ENCODE measurements around the gene DYNLL2. TPM values are rescaled to one million over a fixed set of nuclear protein-coding genes. Genes with fewer than 3 reads are reported as not detected.

The DYNLL2 gene
- total and polyA plus RNA-seq, 9 of the 15 experiments (the other 6 are each of a cell fraction or from before 2014, with no cell fraction given) = 1.8 to 24.5 (median 13.0) TPM

GRCh38 chr17:58112970-58113631 is 29.9 kb downstream of the DYNLL2 start:
- no peaks in the 10 kb centered on the region for H3K9me3 ChIP-seq (replicated peaks; ENCODE audit: control insufficient read depth, insufficient read depth, low read depth, low read length)
- FAIRE-seq (peak; percentile 88), DNase-seq (ENCODE audit: extremely low read depth in 1 of 4, low spot score in 3 of 4) (peak; percentile 63 to 78 (median 70)), ATAC-seq (peak; percentile 89)
- H3K9me1 ChIP-seq (ENCODE audit: control insufficient read depth, insufficient read depth, low read length) = no peaks in the 10 kb centered on the region
- in situ Hi-C loops (cut with MboI) = loop anchor here (25.0 kb wide), 1 partner anchor 976 kb away; no protein-coding TSS in a partner anchor
- no peak overlapping the region for H3K4me3 ChIP-seq
- no peak overlapping the region for H3K4me2 ChIP-seq (ENCODE audit: insufficient read depth, low read length)
- intact Hi-C loops (cut with micrococcal nuclease) = loop anchor here (1.0 to 10.0 kb wide), 4 partner anchors 116 to 978 kb away; no protein-coding TSS in a partner anchor
- H3K4me1 ChIP-seq (replicated peaks in 1 of 2; ENCODE audit: control insufficient read depth in 2 of 2, insufficient read depth in 2 of 2, low read length in 2 of 2) = no peaks in the 10 kb centered on the region
- CTCF ChIA-PET (ENCODE audit: low intra/inter-chr PET ratio) = interaction anchor here (0.6 to 1.2 kb wide), 7 partner anchors 49 to 982 kb away, joined by 3 to 4 read pairs (median 3); no protein-coding TSS in a partner anchor
- H2AFZ ChIP-seq (ENCODE audit: low read depth, low read length) = no peak overlapping the region
- H3K27ac ChIP-seq (ENCODE audit: extremely low read depth, low read depth, low read length) = no peak overlapping the region
- peaks cover 12 to 25% of the 10 kb centered on the region in 2 experiments; a peak in 4 of 5 replicates for H3K27me3 ChIP-seq (ENCODE audit: control insufficient read depth in 2 of 2, insufficient read depth in 2 of 2, low read length in 2 of 2)
- WGBS (ENCODE audit: insufficient coverage, low coverage, missing lambda C conversion rate) = 23% methylated on average over 17 of the region's 17 CpGs
- POLR2A ChIA-PET = interaction anchor here (0.6 to 1.8 kb wide), 3 partner anchors 115 to 1940 kb away, joined by 3 to 6 read pairs (median 4); no protein-coding TSS in a partner anchor
- no TSS peak for BruUV-seq (replicated peaks)
- no peak overlapping the region for H3K9ac ChIP-seq (ENCODE audit: insufficient read depth in 1 of 2, low read depth in 2 of 2, low read length in 2 of 2)
- peaks cover 11% of the 10 kb centered on the region; the same call in 1 of the 2 replicates for H4K20me1 ChIP-seq (replicated peaks; ENCODE audit: control insufficient read depth, insufficient read depth, low read length)
- no peaks in the 10 kb centered on the region for H3K79me2 ChIP-seq (ENCODE audit: control insufficient read depth, insufficient read depth, low read length)
- no peaks in the 10 kb centered on the region for H3K36me3 ChIP-seq (ENCODE audit: control insufficient read depth, insufficient read depth, low read length)
- TF ChIP-seq KLF16 (IDR thresholded peaks at IDR 0.05) (0 out of 2 replicates have a peak, but pooled peaks have one; percentile 27), CTCF (IDR thresholded peaks at IDR 0.05 in 2 of 3, conservative IDR thresholded peaks at IDR 0.05 in 1 of 3; ENCODE audit: insufficient read depth in 2 of 3, low read depth in 1 of 3, low read length in 3 of 3) (peak; percentile 87 to 95 (median 90)), ARID2 (IDR thresholded peaks at IDR 0.05) (peak; percentile 57; the same call in 1 of the 2 replicates), MBD1 (CRISPR knock-in tag; IDR thresholded peaks at IDR 0.05) (0 out of 2 replicates have a peak, but pooled peaks have one; percentile 81), REST (IDR thresholded peaks at IDR 0.05; ENCODE audit: borderline replicate concordance) (peak; percentile 86; the same call in 1 of the 2 replicates), REST (CRISPR knock-in tag; IDR thresholded peaks at IDR 0.05; ENCODE audit: low read depth) (no peak), CTBP1 (IDR thresholded peaks at IDR 0.05; ENCODE audit: borderline replicate concordance) (peak; percentile 45; the same call in 1 of the 2 replicates), NRF1 (conservative IDR thresholded peaks at IDR 0.05 in 1 of 2, IDR thresholded peaks at IDR 0.05 in 1 of 2) (peak; percentile 19 to 48; a peak in 2 of 4 replicates), RB1 (IDR thresholded peaks at IDR 0.05; ENCODE audit: low read depth) (peak; percentile 51; the same call in 1 of the 2 replicates)
